Osteocyte (in vitro differentiated cells): ENCODE data around the gene RXFP3. TPM values are rescaled to one million over a fixed set of nuclear protein-coding genes. Genes with fewer than 3 reads are reported as not detected.
"Not testable (repeated sequence)": the region's sequence is repeated elsewhere in the genome, so short reads cannot be mapped to it uniquely, and the experiment has no call there.

Source experiments
- DNase-seq: peaks from one replicate; pipeline ENCODE4 v3.0.0; 2021; ENCODE audit warnings: mixed read lengths; ENCODE audit not compliant: unreplicated experiment; ENCODE audit errors: extremely low spot score
- H3K27ac Mint-ChIP-seq: one replicate; pipeline ENCODE4 v1.8.0; 2021; ENCODE audit warnings: mild to moderate bottlenecking, mixed read lengths; ENCODE audit not compliant: unreplicated experiment
- H3K27me3 Mint-ChIP-seq: one replicate; pipeline ENCODE4 v1.8.0; 2021; ENCODE audit warnings: mixed read lengths; ENCODE audit not compliant: unreplicated experiment
- H3K36me3 Mint-ChIP-seq: one replicate; pipeline ENCODE4 v1.8.0; 2021; ENCODE audit warnings: mixed read lengths; ENCODE audit not compliant: unreplicated experiment
- H3K4me1 Mint-ChIP-seq: one replicate; pipeline ENCODE4 v1.8.0; 2021; ENCODE audit warnings: mixed read lengths; ENCODE audit not compliant: unreplicated experiment
- H3K4me3 Mint-ChIP-seq: one replicate; pipeline ENCODE4 v1.8.0; 2021; ENCODE audit warnings: mild to moderate bottlenecking, moderate library complexity, mixed read lengths; ENCODE audit not compliant: unreplicated experiment
- H3K9me3 Mint-ChIP-seq: one replicate; pipeline ENCODE4 v1.8.0; 2021; ENCODE audit warnings: mixed read lengths; ENCODE audit not compliant: unreplicated experiment
- total RNA-seq: library from RNA; stranded (reverse); gene quantifications from 2 replicates; pipeline ENCODE4 v1.2.1, GENCODE V29; 2021
- TF ChIP-seq, protein P1 (sequence below): fragments of 200-600 bp; sonication (generic); IDR thresholded peaks from 2 replicates; pipeline ENCODE4 v1.5.0; 2021; ENCODE audit warnings: antibody characterized with exemption, mild to moderate bottlenecking, moderate library complexity

Gene RXFP3
- total RNA-seq, 1 donor from 2014 or later = not detected

DNA sequence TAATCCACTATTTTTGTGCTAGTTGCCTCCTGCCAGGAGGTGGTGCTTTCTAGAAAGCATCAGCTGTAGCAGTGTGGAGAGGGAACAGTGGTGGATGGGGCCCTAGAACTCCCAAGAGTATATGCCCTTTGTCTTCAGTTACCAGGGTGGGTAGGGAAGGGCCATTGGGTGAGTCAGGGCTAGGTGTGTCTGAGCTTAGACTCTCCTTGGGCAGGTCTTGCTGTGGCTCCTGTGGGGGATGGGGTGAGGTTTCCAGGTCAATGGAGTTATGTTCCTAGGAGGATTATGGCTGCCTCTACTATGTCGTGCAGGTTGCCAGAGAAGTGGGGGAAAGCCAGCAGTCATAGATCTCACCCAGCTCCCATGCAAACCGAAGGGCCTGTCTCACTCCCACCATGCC, 33.1 kb upstream of the RXFP3 start:
- TF ChIP-seq, protein P1, sequence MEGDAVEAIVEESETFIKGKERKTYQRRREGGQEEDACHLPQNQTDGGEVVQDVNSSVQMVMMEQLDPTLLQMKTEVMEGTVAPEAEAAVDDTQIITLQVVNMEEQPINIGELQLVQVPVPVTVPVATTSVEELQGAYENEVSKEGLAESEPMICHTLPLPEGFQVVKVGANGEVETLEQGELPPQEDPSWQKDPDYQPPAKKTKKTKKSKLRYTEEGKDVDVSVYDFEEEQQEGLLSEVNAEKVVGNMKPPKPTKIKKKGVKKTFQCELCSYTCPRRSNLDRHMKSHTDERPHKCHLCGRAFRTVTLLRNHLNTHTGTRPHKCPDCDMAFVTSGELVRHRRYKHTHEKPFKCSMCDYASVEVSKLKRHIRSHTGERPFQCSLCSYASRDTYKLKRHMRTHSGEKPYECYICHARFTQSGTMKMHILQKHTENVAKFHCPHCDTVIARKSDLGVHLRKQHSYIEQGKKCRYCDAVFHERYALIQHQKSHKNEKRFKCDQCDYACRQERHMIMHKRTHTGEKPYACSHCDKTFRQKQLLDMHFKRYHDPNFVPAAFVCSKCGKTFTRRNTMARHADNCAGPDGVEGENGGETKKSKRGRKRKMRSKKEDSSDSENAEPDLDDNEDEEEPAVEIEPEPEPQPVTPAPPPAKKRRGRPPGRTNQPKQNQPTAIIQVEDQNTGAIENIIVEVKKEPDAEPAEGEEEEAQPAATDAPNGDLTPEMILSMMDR = no peak
- no peaks in the 10 kb centered on the region for H3K4me1 Mint-ChIP-seq
- no peak overlapping the region for H3K27ac Mint-ChIP-seq

DNA sequence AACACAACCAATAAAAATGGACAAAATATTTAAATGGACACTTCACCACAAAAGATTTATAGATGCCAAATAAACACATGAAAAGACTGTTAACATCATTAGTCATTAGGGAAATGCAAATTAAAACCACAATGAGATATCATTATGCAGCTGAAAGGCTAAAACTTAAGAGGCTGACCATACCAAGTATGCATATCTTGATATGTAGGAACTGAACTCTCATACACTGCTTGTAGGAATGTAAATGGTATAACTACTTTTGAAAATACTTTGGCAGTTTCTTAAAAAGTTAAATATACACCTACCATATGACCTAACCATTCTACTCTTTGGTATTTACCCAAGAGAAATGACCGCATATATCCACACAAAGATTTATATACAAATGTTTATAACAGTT, 30.8 kb upstream of the RXFP3 start:
- TF ChIP-seq, protein P1 = no peak
- DNase-seq = no peak
- Mint-ChIP-seq H3K27ac (no peak overlapping the region), H3K36me3 (peaks cover 7% of the 10 kb centered on the region), H3K4me1 (peaks cover 7% of the 10 kb centered on the region), H3K4me3 (no peak overlapping the region), H3K9me3 (peaks cover 37% of the 10 kb centered on the region), H3K27me3 (peaks cover 5% of the 10 kb centered on the region)

More for the DNA sequence above, 33.1 kb upstream of the RXFP3 start:
- Mint-ChIP-seq H3K27me3 (no peaks in the 10 kb centered on the region), H3K4me3 (no peak overlapping the region), H3K9me3 (peaks cover 34% of the 10 kb centered on the region), H3K36me3 (peaks cover 7% of the 10 kb centered on the region)
- DNase-seq = no peak

DNA sequence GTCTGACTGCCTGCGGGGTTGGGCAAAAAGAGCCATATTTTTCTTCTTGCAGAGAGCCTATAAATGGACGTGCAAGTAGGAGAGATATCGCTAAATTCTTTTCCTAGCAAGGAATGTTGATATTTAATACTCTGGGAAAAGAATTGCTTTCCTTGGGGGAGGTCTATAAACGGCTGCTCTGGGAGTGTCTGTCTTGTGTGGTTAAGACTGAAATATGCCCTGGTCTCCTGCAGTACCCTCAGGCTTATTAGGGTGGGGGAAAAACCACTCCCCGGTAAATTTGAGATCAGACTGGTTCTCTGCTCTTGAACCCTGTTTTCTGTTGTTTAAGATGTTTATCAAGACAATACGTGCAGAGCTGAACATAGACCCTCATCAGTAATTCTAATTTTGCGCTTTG, 29.9 kb upstream of the RXFP3 start:
- H3K4me3 Mint-ChIP-seq, H3K36me3 Mint-ChIP-seq, H3K27me3 Mint-ChIP-seq, H3K27ac Mint-ChIP-seq, DNase-seq, H3K4me1 Mint-ChIP-seq: not testable (repeated sequence)
- H3K9me3 Mint-ChIP-seq = peaks cover 37% of the 10 kb centered on the region

DNA sequence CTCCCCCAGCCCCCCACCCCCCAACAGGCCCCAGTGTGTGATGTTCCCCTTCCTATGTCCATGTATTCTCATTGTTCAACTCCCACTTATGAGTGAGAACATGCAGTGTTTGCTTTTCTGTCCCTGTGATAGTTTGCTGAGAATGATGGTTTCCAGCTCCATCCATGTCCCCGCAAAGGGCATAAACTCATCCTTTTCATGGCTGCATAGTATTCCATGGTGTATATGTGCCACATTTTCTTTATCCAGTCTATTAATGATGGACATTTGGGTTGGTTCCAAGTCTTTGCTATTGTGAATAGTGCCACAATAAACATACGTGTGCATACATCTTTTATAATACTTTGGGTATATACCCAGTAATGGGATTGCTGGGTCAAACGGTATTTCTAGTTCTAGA, 21.3 kb upstream of the RXFP3 start:
- not testable (repeated sequence) for H3K27ac Mint-ChIP-seq, DNase-seq, H3K4me1 Mint-ChIP-seq, H3K36me3 Mint-ChIP-seq, H3K4me3 Mint-ChIP-seq
- Mint-ChIP-seq H3K9me3 (peaks cover 36% of the 10 kb centered on the region), H3K27me3 (peaks cover 21% of the 10 kb centered on the region)

DNA sequence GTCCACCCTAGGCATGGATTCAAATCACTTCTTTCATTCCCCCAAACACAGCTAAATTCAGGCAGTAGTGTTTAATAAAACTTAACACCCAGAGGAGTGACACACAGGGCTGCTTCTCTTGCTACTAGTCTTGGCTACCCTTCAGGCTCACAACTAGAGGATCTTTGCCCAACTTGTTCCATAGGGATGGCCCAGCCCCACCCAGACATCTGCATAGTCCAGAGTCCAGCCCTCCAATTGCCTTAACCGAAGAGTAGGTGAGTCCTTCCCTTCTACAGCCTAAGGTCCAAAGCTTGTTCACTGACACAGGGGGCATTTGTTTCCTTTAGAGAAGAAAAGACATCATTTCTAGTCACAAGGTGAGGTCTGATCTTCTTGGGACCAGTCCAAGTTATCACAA, 15.2 kb upstream of the RXFP3 start:
- Mint-ChIP-seq H3K4me1 (no peaks in the 10 kb centered on the region), H3K4me3 (no peak overlapping the region), H3K27me3 (peaks cover 29% of the 10 kb centered on the region), H3K36me3 (no peaks in the 10 kb centered on the region), H3K27ac (no peak overlapping the region), H3K9me3 (peaks cover 29% of the 10 kb centered on the region)
- no peak for DNase-seq
- TF ChIP-seq, protein P1 = no peak

DNA sequence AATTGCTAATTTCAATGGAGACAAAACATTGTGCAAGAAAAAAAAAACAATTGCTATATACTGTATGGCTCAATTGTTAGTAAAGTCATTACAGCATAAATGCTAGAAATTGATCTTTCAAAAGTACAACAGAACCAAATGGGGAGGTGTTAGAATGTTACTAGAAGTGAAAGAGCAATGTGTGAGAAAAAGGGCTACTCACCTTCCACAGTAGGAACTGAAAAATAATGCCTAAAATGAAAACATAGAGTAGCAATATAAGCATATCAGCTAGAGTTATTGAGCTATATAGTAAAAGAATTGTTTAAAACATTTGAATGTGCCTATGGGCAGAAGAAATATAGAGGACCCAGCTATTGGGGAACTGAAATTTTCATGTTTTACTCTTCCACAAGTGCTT, 10.9 kb upstream of the RXFP3 start:
- TF ChIP-seq, protein P1 = no peak
- no peak overlapping the region for H3K27ac Mint-ChIP-seq
- no peaks in the 10 kb centered on the region for H3K4me1 Mint-ChIP-seq
- peaks cover 17% of the 10 kb centered on the region for H3K27me3 Mint-ChIP-seq
- no peaks in the 10 kb centered on the region for H3K9me3 Mint-ChIP-seq
- DNase-seq = no peak
- no peaks in the 10 kb centered on the region for H3K36me3 Mint-ChIP-seq
- H3K4me3 Mint-ChIP-seq = no peak overlapping the region
